ENCODE data around the gene FOXRED2. TPM values are rescaled to one million over a fixed set of nuclear protein-coding genes. Genes with fewer than 3 reads are reported as not detected.
"Not testable (repeated sequence)": the region's sequence is repeated elsewhere in the genome, so short reads cannot be mapped to it uniquely, and the experiment has no call there.

FOXRED2 gene
- total and polyA plus RNA-seq, 2 of the 4 experiments (the other 2 are of a cell fraction): 1.6 to 4.0 TPM

DNA sequence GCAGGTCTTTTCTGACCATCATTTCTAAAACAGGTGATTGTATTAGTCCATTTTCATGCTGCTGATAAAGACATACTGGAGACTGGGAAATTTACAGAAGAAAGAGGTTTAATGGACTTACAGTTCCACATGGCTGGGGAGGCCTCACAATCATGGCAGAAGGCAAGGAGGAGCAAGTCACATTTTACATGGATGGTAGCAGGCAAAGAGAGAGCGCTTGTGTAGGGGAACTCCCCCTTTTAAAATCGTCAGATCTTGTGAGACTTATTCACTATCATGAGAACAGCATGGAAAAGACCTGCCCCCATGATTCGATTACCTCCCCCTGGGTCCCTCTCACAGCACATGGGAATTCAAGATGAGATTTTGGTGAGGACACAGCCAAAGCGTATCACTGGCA is 26.5 kb upstream of the FOXRED2 start:
- H3K9ac ChIP-seq (ENCODE audit: low read depth, low read length); H3K56ac ChIP-seq (ENCODE audit: extremely low read depth, insufficient read depth, low read length); dilution Hi-C loops (cut with HindIII; ENCODE audit: low sequenced_read_pairs, unreplicated experiment); H2BK15ac ChIP-seq (ENCODE audit: low read depth, low read length); H2BK5ac ChIP-seq (ENCODE audit: low read depth, low read length, poor library complexity, severe bottlenecking); H4K8ac ChIP-seq (ENCODE audit: low read depth in 2 of 2, low read length in 2 of 2); H2AK5ac ChIP-seq (ENCODE audit: low read depth, low read length); intact Hi-C loops (cut with micrococcal nuclease); ATAC-seq (ENCODE audit: low read depth); H3K27ac ChIP-seq (ENCODE audit: insufficient read depth, low read length); in situ Hi-C loops (cut with MboI; ENCODE audit: low sequenced_read_pairs); H3K79me1 ChIP-seq (ENCODE audit: low read depth in 1 of 2, low read length in 2 of 2); H4K20me1 ChIP-seq (ENCODE audit: insufficient read depth, low read length); H3K4ac ChIP-seq (ENCODE audit: low read depth, low read length); POLR2A ChIA-PET (ENCODE audit: unreplicated experiment); H3K4me3 ChIP-seq (ENCODE audit: insufficient read depth, low read depth, low read length); H3K36me3 ChIP-seq (ENCODE audit: control insufficient read depth, insufficient read depth, low read length); H3K9me1 ChIP-seq (ENCODE audit: insufficient read depth, low read length); H4K5ac ChIP-seq (ENCODE audit: low read depth, low read length); H2BK20ac ChIP-seq (ENCODE audit: low read depth, low read length); H2BK120ac ChIP-seq (ENCODE audit: low read depth, low read length); H2AK9ac ChIP-seq (replicated peaks; ENCODE audit: low read depth, low read length, poor library complexity); BruUV-seq (replicated peaks); CTCF ChIA-PET; H3K18ac ChIP-seq (ENCODE audit: low read depth, low read length); H3K4me2 ChIP-seq (ENCODE audit: low read depth, low read length); H2AFZ ChIP-seq (replicated peaks; ENCODE audit: low read length, poor library complexity); H3K14ac ChIP-seq (replicated peaks; ENCODE audit: low read depth, low read length); H3K9me3 ChIP-seq (ENCODE audit: control insufficient read depth, insufficient read depth, low read length); H3K4me1 ChIP-seq (ENCODE audit: control insufficient read depth, insufficient read depth, low read length); H4K91ac ChIP-seq (ENCODE audit: insufficient read depth, low read depth, low read length); H3K23ac ChIP-seq (ENCODE audit: low read depth, low read length); DNase-seq: not testable (repeated sequence)
- peaks cover 17% of the 10 kb centered on the region for H3K27me3 ChIP-seq (ENCODE audit: control insufficient read depth, insufficient read depth, low read length)
- WGBS, 2 experiments (ENCODE audit: extremely low coverage in 2 of 2, insufficient read length in 1 of 2): no CpG with 5 or more reads among the region's 4 CpGs
